ENCODE measurements around the gene ARID3C.

ARID3C gene

GRCh38 chr9:34627716-34628655 lies 880 bp downstream of the ARID3C start:
- DNase-seq = no peak

- no peak for DNase-seq
Observed at GRCh38 chr9:34625186-34625486, 3.7 kb downstream of the ARID3C start.

GRCh38 chr9:34624475-34625185 lies 4.2 kb downstream of the ARID3C start:
- DNase-seq = no peak

- no peak for DNase-seq
Observed at GRCh38 chr9:34623374-34624235, 5.3 kb downstream of the ARID3C start.

DNA sequence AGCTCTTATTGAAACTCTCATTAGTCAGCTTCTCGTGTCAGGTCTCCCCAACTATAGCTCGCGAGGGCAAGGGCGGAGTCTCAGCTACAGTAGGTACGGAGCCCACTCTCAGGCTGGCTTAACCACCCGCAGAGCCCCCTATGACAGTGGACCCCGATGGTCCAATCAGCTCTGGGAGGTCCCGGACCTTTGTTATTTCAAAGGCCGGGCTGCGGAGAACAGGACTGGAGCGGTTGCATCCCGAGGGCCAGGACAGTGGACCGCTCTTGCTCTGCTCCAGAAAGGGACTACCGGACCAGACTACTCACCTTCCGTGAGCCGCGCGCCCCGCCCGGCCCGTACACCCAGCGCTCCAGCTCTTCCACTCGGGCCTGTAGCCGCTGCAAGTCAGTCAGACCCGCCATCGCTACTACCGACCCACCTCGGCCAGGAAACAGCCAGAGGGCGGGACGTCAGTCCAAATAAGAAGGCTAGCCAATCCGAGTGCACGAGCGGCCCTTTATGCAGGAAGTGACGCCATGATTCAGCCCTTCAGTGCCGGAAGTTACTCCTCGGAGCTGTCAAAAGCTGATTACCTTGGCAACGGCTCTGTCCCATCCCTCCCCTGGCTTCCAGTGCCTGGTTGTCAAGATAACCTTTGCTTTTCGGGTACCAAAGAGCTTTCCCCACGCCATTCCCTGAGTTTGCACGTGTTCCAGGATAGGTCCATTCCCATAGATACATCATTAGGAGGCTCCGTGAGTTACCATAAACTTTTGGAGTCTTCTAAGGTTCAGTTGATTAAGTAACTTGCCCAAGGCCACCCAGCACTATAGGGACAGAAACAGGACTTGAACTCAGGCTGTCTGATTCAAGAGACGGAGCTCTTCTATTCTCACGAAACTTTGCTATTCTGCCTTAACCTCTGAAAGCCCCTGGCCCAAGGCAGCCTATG lies 8.5 kb downstream of the ARID3C start, which contains the start of gene DCTN3:
DCTN3 (minus strand) TSS at position 435 of the 934 bp plus-strand sequence; CDS start at position 404, 31 bp downstream.
- DNase-seq = peak; percentile 87

- DNase-seq = no peak
Observed at GRCh38 chr9:34615132-34615531, 13.7 kb downstream of the ARID3C start.

GRCh38 chr9:34612788-34613390 lies 16.0 kb downstream of the ARID3C start:
- DNase-seq = peak; percentile 53

DNA sequence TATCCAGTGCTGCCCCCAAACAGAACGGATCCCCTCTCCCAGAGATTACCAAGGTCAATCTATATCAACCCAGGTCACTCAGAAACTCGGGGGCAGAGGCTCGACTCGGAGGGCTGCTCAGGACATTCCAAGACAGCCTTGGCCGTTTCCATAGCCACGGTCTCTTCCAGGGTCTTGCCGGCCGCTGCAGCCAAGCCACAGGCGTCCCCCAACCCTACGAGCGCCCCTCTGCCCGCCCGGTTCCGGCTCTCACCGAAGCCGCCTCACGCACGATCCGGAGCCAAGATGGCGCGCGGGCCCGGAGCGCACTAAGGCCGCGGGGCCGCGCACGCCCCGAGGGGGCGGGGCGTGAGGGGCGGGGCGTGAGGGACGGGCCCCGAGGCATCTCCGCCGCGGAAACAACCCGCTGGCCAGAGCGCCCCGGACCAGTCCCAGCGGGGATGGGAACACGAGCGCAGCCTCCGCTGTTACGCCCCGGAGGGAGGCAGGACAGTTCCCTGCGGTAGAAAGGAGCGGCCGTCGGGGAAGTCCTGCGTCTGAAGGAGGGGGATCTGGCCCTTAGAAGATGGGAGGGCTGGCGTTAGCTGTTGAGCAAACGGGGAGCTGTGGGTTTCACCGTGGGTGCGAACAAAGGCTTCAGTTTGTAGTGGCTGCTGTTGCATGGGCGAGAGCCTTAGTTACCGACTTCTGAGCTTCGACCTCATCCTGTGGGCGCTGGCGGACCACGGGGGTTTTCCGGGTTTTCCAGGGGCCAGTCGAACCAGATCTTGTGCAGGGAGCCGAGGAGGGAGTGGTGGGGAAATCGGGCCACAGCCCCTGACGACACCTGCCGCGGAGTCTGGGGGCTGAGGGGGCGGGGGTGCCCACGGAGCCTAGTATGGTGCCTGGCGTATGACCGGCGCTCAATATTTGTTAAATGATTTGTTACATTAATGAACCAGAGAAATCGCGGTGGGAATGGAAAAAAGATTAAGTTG lies 16.8 kb downstream of the ARID3C start, which contains the start of gene RPP25L:
RPP25L (minus strand) TSS at position 287 of the 977 bp plus-strand sequence. CDS start 801 bp downstream, outside the sequence.
- peak; percentile 78 for DNase-seq

DNA sequence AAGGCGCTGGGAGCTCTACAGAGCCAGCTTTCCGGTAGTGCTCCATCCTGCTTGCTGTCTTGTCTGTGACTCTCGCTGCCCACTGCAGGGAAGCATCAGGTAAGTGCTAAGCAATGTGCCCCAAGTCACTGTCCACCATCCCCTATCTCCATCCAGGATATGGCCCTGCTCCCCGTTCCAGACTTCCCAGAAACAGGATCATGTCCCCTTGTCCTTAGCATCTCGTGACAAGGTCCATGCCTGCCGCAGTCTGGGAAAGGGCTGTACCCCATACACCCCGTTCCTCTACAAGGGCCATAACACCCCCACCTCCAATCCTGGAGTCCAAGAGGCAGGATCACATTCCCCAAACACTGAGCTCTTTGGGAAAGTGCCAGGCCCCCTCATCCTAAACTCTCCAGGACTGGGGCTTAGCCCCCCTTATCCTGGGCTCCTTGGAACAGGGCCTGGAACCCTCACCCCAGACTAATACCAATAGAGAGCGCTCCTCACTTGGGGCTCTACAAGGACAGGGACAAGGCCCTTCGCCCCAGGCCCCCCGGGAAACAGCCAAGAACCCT lies 17.5 kb downstream of the ARID3C start:
- no peak for DNase-seq

DNA sequence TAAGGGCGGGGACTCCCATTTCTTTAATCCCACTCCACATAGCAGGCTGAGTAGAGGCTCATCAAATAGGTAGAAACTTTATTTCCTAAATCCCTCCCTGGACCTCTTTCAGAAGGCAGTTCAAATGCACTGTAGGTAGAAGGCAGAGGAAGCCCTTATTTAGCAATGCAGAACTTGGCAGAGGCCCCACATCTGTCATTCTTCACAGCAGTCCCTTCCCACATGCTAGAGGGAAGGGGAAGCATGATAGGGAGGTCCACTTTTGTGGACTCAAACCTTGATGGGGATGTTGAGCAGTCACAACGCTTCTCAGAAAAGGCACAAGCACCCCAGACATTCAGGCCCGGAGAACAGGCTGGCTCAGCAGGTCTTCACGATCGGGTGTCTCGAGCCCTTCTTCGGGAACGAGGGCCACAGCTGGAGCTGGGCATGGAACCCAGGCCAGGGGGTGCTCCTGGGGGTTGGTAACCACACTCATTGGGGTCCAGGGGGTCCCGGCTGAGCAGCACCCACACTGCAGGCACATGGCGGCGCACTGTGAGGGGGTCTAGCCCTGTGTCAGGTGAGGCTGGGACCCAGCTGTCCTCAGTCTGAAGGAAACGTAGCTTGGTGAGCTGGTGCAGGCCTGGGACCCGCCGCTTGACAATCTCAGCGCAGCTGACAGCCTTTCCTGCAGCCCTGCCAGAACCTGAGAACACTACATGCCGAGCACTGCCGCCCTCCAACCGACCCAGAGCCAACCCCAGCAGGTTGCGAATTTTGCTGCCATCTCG lies 18.2 kb downstream of the ARID3C start:
- DNase-seq = no peak

DNA sequence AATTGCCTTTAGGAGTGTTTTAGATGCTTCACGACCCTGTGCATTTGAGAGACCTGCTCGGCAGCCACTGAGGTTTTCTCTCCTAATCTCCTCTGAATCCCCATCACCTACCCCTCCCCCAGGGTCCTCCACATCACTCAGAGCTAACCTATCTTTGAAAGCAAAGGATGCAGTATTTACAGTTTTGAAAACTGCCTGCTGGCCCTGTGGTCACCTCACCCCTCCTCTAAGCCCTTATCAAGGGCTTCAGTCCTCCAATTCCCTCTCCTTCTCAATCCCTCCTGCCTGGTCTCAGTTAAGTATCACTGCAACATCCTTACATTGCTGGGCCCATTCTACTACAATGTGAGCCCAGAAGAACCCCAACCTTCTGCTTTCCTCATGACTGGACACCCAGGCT lies 21.5 kb downstream of the ARID3C start:
- no peak for DNase-seq

DNA sequence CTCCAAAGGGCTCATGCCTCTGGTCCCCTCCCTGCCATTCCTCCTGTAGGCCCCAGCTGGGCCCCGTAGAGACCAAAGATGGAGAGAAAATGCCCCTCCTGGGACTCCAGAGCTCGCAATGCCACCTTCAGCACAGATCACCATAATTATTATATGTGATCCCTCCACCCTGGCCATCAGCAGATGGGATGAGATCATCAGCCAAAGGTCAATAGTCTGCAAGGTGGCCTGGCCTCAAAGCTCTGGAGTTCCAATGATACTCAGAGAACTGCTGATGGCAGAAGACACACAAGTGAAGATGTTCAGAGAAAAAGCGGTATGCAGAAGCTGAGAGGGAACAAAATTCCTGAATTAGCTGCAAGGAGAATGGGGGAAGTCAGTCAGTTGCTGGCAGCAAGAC lies 22.0 kb downstream of the ARID3C start:
- no peak for DNase-seq

DNA sequence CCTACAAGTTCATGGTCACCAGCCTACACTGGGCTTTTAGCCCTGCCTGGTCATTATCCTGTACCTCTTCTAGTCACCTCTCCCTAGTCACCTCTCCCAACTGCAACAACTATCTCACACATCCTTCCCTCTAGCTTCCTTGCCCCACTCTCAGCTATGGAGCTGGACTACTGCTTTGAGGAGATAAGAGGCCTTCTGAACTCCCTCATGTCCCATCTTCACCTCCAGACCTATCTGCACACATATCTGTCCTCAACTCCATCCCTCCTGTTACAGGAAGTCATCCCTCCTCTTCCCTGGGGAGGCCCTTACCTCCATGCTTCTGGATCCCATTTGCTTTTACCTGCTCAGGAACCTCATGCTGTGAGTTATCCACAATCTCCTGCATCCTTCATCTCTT lies 22.7 kb downstream of the ARID3C start:
- no peak for DNase-seq

DNA sequence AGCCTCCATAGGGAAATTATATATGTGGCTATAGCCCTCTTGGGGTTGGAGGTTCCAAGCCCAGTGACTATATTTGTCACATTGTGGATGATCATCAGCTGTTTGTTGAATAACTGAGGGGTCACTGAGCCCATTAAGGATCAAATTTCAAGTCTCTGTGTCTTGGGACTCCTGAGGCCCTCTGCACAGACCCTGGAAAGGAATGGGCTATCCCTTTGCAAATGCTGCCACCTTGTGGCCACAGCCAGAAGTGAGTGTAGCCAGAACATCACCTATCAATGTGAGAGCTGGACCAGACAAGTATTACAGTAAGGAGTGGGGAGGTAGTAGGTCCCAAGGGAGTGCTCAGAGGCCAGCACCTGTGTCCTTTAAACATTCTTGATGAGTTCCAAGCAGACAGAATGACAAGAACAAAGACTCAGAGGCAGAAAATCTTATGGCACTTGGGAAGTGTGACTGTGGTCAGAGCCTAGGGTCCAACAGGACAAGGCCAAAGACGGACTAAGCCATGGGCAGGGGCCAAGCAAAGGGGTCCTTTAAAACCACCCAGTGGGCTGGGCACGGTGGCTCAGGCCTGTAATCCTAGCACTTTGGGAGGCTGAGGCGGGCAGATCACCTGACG lies 25.1 kb downstream of the ARID3C start:
- peak; percentile 65 for DNase-seq

DNA sequence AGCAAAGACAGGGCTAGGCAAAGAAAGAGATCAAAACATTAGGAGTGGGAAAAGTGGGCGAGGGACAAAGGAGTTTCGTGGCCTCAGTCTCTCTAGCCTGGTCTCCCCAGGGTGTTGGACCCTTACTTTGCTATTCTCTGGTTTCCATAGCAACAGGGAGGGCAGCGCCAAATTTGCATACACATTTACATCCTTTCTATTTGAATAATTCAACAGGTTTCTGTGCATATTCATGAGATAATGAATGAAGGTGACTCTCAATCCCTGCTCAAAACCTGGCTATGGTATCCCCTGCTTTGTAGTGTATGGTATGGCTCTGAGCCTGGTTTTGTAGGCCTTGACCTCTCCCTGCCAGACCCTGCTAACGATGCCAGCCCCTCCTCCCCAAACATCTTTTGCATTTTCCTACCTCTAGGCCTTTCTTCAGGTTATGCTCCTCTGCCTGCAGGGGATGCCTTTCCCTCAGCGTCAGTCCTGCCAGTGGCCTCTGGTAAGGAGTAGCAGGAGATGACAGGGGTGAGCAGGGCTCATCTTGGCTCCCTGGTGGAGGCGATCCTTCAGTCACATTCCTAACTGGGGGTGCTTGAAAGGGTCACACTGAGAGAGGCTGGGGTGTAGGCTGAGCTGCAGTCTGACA lies 26.8 kb downstream of the ARID3C start:
- DNase-seq = no peak

- DNase-seq = no peak
Observed at GRCh38 chr9:34600908-34601307, 28.0 kb downstream of the ARID3C start.

GRCh38 chr9:34599546-34599945 lies 29.3 kb downstream of the ARID3C start:
- DNase-seq = no peak

DNA sequence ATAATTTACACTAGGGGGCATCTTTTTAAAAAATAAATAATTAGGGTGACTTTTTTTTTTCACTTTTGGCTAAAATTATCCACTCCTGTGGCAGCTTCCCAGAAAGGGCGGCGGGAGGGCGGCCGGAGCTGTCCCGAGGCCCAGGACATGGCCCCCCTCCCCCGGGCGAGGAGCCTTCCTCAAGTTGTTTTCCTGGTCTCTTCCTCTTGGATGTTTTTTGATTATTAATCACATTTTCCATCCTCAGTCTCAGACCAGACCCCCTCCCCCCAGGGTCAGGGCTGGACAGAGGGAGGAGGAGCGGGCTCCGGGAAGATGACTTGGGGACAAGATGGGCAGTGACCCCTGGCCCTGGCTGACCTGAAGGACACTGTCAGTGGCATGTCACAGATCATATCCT lies 34.7 kb downstream of the ARID3C start:
- DNase-seq = no peak
